ENCODE measurements around the gene PALLD. TPM values are rescaled to one million over a fixed set of nuclear protein-coding genes. Genes with fewer than 3 reads are reported as not detected.

Gene PALLD
- total and polyA plus RNA-seq, 2 of the 13 experiments (the other 11 are each of a cell fraction or from before 2014, with no cell fraction given), result 0.50 to 1.5 TPM

DNA sequence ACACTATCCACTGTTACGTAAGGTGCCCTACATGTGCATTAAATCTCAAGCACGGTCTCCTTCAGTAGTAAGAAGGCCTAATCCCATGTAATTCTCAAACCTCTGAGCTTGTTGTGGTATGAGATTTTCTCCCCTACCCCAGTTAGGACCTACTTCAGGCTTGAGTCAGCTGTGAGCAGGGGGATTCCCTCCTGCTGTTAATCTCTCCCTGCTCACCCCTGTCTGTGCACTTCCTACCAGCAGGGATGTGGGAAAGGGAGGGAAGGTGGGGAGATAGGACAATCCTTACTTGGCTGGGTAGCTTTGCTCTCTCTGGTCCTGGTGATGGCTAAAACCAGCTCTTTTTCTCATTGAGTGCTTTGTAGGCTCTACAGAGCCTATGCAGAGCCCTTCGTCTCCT lies 60.8 kb downstream of the PALLD start:
- CTCF ChIA-PET (ENCODE audit: low intra/inter-chr PET ratio, low total read pairs), result no interaction called here

More for the DNA sequence above, 60.8 kb downstream of the PALLD start:
- Histone ChIP-seq H3K27ac (ENCODE audit: extremely low read length, insufficient read depth, low read length) (no peak overlapping the region), H3K4me1 (ENCODE audit: insufficient read depth, low read length) (no peaks in the 10 kb centered on the region), H3K4me3 (replicated peaks in 1 of 3; ENCODE audit: insufficient read depth in 1 of 3, low read depth in 2 of 3, low read length in 3 of 3) (no peak overlapping the region), H3K9ac (ENCODE audit: insufficient read depth, low read depth, low read length) (no peak overlapping the region), H3K27me3 (ENCODE audit: control insufficient read depth in 1 of 2, insufficient read depth in 2 of 2, low read length in 2 of 2) (no peaks in the 10 kb centered on the region; a peak in 1 of 5 replicates), H2AFZ (ENCODE audit: low read length) (no peak overlapping the region), H3K4me2 (ENCODE audit: low read depth, low read length) (no peak overlapping the region), H3K9me3 (ENCODE audit: low read length) (no peaks in the 10 kb centered on the region), H3K36me3 (replicated peaks in 1 of 2; ENCODE audit: control insufficient read depth in 1 of 2, insufficient read depth in 2 of 2, low read length in 2 of 2) (no peaks in the 10 kb centered on the region), H4K20me1 (ENCODE audit: insufficient read depth, low read length) (no peaks in the 10 kb centered on the region), H3K79me2 (ENCODE audit: insufficient read depth, low read length) (no peaks in the 10 kb centered on the region)
- ATAC-seq, result no peak
- BruUV-seq (replicated peaks), result no TSS peak
- 58% methylated on average over 3 of the region's 3 CpGs for WGBS (ENCODE audit: low lambda C conversion rate)
- POLR2A ChIA-PET, result no interaction called here
- in situ Hi-C loops (cut with HindIII; ENCODE audit: extremely low pct_ligation_motif_present, low pct_unique_long_range_greater_than_20kb), result no loop called here
- no peak for TF ChIP-seq TCF7 (IDR thresholded peaks at IDR 0.05; ENCODE audit: low read depth)
- TF ChIP-seq, protein P1, sequence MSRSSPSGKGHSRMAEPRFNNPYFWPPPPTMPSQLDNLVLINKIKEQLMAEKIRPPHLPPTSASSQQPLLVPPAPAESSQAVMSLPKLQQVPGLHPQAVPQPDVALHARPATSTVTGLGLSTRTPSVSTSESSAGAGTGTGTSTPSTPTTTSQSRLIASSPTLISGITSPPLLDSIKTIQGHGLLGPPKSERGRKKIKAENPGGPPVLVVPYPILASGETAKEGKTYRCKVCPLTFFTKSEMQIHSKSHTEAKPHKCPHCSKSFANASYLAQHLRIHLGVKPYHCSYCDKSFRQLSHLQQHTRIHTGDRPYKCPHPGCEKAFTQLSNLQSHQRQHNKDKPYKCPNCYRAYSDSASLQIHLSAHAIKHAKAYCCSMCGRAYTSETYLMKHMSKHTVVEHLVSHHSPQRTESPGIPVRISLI (CRISPR knock-in tag; IDR thresholded peaks at IDR 0.05; ENCODE audit: borderline replicate concordance), result no peak
- no peak for TF ChIP-seq ZNF234 (CRISPR knock-in tag; conservative IDR thresholded peaks at IDR 0.05)
- no peak for TF ChIP-seq RARG (CRISPR knock-in tag; IDR thresholded peaks at IDR 0.05; ENCODE audit: low read depth)
- TF ChIP-seq, protein P2, sequence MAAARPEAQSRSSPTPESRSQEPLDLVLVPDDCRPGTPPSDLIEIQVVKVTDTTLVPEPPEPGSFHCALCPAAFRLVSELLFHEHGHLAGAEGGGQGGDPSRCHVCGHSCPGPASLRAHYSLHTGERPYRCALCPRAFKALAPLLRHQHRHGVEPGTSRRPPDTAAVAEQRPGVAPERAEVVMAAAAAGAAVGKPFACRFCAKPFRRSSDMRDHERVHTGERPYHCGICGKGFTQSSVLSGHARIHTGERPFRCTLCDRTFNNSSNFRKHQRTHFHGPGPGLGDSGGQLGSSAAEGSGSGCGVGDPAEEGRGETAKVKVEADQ (CRISPR knock-in tag; IDR thresholded peaks at IDR 0.05; ENCODE audit: borderline replicate concordance), result no peak
- no peak for TF ChIP-seq ZSCAN12 (CRISPR knock-in tag; IDR thresholded peaks at IDR 0.05)
- TF ChIP-seq, protein P3, sequence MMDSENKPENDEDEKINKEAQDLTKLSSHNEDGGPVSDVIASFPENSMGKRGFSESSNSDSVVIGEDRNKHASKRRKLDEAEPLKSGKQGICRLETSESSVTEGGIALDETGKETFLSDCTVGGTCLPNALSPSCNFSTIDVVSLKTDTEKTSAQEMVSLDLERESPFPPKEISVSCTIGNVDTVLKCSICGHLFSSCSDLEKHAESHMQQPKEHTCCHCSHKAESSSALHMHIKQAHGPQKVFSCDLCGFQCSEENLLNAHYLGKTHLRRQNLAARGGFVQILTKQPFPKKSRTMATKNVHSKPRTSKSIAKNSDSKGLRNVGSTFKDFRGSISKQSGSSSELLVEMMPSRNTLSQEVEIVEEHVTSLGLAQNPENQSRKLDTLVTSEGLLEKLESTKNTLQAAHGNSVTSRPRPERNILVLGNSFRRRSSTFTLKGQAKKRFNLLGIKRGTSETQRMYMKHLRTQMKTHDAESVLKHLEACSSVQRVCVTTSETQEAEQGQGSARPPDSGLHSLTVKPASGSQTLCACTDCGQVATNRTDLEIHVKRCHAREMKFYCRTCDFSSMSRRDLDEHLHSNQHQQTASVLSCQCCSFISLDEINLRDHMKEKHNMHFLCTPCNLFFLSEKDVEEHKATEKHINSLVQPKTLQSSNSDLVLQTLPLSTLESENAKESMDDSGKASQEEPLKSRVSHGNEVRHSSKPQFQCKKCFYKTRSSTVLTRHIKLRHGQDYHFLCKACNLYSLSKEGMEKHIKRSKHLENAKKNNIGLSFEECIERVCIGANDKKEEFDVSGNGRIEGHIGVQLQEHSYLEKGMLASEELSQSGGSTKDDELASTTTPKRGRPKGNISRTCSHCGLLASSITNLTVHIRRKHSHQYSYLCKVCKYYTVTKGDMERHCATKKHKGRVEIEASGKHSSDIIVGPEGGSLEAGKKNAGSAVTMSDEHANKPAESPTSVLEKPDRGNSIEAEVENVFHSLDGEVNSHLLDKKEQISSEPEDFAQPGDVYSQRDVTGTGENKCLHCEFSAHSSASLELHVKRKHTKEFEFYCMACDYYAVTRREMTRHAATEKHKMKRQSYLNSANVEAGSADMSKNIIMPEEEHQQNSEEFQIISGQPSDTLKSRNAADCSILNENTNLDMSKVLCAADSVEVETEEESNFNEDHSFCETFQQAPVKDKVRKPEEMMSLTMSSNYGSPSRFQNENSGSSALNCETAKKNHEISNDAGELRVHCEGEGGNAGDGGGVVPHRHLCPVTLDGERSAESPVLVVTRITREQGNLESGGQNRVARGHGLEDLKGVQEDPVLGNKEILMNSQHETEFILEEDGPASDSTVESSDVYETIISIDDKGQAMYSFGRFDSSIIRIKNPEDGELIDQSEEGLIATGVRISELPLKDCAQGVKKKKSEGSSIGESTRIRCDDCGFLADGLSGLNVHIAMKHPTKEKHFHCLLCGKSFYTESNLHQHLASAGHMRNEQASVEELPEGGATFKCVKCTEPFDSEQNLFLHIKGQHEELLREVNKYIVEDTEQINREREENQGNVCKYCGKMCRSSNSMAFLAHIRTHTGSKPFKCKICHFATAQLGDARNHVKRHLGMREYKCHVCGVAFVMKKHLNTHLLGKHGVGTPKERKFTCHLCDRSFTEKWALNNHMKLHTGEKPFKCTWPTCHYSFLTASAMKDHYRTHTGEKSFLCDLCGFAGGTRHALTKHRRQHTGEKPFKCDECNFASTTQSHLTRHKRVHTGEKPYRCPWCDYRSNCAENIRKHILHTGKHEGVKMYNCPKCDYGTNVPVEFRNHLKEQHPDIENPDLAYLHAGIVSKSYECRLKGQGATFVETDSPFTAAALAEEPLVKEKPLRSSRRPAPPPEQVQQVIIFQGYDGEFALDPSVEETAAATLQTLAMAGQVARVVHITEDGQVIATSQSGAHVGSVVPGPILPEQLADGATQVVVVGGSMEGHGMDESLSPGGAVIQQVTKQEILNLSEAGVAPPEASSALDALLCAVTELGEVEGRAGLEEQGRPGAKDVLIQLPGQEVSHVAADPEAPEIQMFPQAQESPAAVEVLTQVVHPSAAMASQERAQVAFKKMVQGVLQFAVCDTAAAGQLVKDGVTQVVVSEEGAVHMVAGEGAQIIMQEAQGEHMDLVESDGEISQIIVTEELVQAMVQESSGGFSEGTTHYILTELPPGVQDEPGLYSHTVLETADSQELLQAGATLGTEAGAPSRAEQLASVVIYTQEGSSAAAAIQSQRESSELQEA (CRISPR knock-in tag; IDR thresholded peaks at IDR 0.05; ENCODE audit: not compliant biosample characterization), result no peak
- FAIRE-seq, result no peak
- intact Hi-C loops (cut with micrococcal nuclease; ENCODE audit: unreplicated experiment), result no loop called here
- DNase-seq (ENCODE audit: low spot score), result no peak
